CMK (cell line): ENCODE data around the gene MAMDC2.

Experiments used
- DNase-seq: peaks from one replicate; pipeline ENCODE4 v3.0.0-alpha.2; 2010; ENCODE audit warnings: low read depth

The MAMDC2 gene

GRCh38 chr9:70262366-70262765 is 218.7 kb downstream of the MAMDC2 start:
- DNase-seq = no peak

GRCh38 chr9:70262948-70263347 is 219.3 kb downstream of the MAMDC2 start:
- no peak for DNase-seq

GRCh38 chr9:70263421-70263820 is 219.8 kb downstream of the MAMDC2 start:
- DNase-seq = no peak
